T-helper 22 cell (primary cell): ENCODE data around the gene SCAP.
"Not testable (repeated sequence)": the region's sequence is repeated elsewhere in the genome, so short reads cannot be mapped to it uniquely, and the experiment has no call there.

Experiments used
- DNase-seq: peaks from one replicate; pipeline ENCODE4 v3.0.0-alpha.2; 2020; ENCODE audit warnings: low read depth

SCAP gene

GRCh38 chr3:47394881-47395280 is 80.9 kb downstream of the SCAP start:
- DNase-seq, result no peak

GRCh38 chr3:47394140-47394870 is 81.4 kb downstream of the SCAP start:
- DNase-seq, result no peak

GRCh38 chr3:47392933-47393332 is 82.8 kb downstream of the SCAP start:
- DNase-seq, result no peak

- no peak for DNase-seq
These were observed 89.9 kb downstream of the SCAP start for GRCh38 chr3:47385796-47386195.

- DNase-seq, result no peak
These were observed 90.7 kb downstream of the SCAP start for GRCh38 chr3:47385007-47385406.

GRCh38 chr3:47384425-47384824 is 91.3 kb downstream of the SCAP start:
- no peak for DNase-seq

- DNase-seq, result peak; percentile 55
These were observed 94.2 kb downstream of the SCAP start for GRCh38 chr3:47381317-47382157.

GRCh38 chr3:47380601-47381316 is 95.0 kb downstream of the SCAP start, which contains the start of gene PTPN23:
Gene PTPN23 (plus strand): TSS chr3:47381021. CDS start chr3:47381097, 76 bp downstream.
- peak; percentile 97 for DNase-seq

- DNase-seq, result no peak
These were observed 95.6 kb downstream of the SCAP start for GRCh38 chr3:47380026-47380600.

- DNase-seq, result no peak
These were observed 96.3 kb downstream of the SCAP start for GRCh38 chr3:47379411-47379899.

GRCh38 chr3:47378869-47379268 is 96.9 kb downstream of the SCAP start:
- DNase-seq, result no peak

GRCh38 chr3:47377186-47377585 is 98.6 kb downstream of the SCAP start:
- no peak for DNase-seq

- DNase-seq, result no peak
These were observed 99.3 kb downstream of the SCAP start for GRCh38 chr3:47376393-47376792.

- DNase-seq, result no peak
These were observed 101.2 kb downstream of the SCAP start for GRCh38 chr3:47374587-47374986.

GRCh38 chr3:47370887-47371697 is 104.6 kb downstream of the SCAP start:
- DNase-seq, result no peak

- DNase-seq, result not testable (repeated sequence)
These were observed 105.7 kb downstream of the SCAP start for GRCh38 chr3:47370020-47370419.

GRCh38 chr3:47367631-47368030 is 108.1 kb downstream of the SCAP start:
- no peak for DNase-seq

- DNase-seq, result no peak
These were observed 108.9 kb downstream of the SCAP start for GRCh38 chr3:47366833-47367232.

GRCh38 chr3:47365213-47366153 is 110.3 kb downstream of the SCAP start:
- no peak for DNase-seq
